Measurements from ENCODE around the gene SLC24A3. TPM values are rescaled to one million over a fixed set of nuclear protein-coding genes. Genes with fewer than 3 reads are reported as not detected.
A peak's percentile ranks its signal among the peaks of the same experiment; 100 is the strongest.

Gene SLC24A3
- total and polyA plus RNA-seq, 5 donors: 0.57 to 1.1 (median 0.76) TPM

DNA sequence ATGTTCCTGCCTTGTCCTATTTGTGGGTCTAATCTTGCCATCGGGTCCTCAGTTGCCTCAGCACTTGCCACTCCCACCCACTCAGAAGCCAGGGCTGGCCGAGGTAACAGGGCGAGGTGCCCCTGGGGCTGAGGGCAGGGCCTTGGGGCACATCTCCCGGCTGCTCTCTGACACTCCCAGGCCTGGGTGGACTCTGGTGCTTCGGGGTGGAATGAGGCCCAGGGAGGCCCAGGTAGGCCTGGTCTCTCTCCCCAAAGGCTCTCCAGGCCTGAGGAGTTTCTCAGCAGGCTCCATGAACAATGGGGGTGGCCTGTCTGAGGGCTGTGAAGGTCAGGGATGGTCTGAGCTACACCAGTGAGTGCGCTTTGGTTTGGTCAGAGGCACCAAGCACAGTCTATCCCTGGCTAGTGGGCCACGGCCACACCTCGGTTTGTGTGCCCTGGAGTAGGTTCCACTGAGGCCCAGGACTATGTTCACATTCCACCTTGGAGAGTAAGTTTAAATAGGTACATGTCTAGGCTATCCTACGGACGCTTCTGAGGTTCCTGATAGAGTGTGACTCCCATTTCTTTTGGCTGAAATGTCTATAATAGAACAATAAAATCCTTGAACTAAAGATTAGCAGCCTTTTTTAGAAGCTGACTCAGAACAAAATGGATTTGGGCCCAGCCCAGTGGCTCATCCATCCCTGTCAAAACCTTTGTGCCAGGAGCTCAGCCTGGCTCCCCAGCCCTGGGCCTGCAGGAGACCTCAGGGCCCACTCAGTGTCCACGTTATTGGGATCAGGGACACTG, 78.8 kb downstream of the SLC24A3 start:
- DNase-seq: no peak
- ATAC-seq: peak in 1 of 2 donors; percentile 31
- WGBS: 82% methylated on average over 11 of the region's 11 CpGs
- no peaks in the 10 kb centered on the region for H3K27me3 ChIP-seq (ENCODE audit: control insufficient read depth, insufficient read depth)
- H3K9me3 ChIP-seq (ENCODE audit: control insufficient read depth, low read length): no peaks in the 10 kb centered on the region
- no peak overlapping the region for H3K27ac ChIP-seq (ENCODE audit: low read length)
- intact Hi-C loops (cut with DNase I): no loop called here
- no peak overlapping the region for H3K4me3 ChIP-seq (ENCODE audit: low read length)
- H3K4me1 ChIP-seq (ENCODE audit: control insufficient read depth, insufficient read depth, low read length): no peaks in the 10 kb centered on the region

GRCh38 chr20:19291818-19292132, 79.3 kb downstream of the SLC24A3 start:
- Histone ChIP-seq H3K4me1 (ENCODE audit: control insufficient read depth, insufficient read depth, low read length) (no peaks in the 10 kb centered on the region), H3K27me3 (ENCODE audit: control insufficient read depth, insufficient read depth) (no peaks in the 10 kb centered on the region), H3K9me3 (ENCODE audit: control insufficient read depth, low read length) (no peaks in the 10 kb centered on the region), H3K27ac (ENCODE audit: low read length) (no peak overlapping the region), H3K4me3 (ENCODE audit: low read length) (no peak overlapping the region)
- no peak for DNase-seq
- intact Hi-C loops (cut with DNase I): no loop called here
- ATAC-seq: no peak
- 95% methylated on average over 2 of the region's 2 CpGs for WGBS

- DNase-seq (no peak), ATAC-seq (no peak)
- WGBS: 88% methylated on average over 7 of the region's 7 CpGs
- Histone ChIP-seq H3K27ac (ENCODE audit: low read length) (no peak overlapping the region), H3K4me1 (ENCODE audit: control insufficient read depth, insufficient read depth, low read length) (no peaks in the 10 kb centered on the region), H3K9me3 (ENCODE audit: control insufficient read depth, low read length) (no peaks in the 10 kb centered on the region), H3K27me3 (ENCODE audit: control insufficient read depth, insufficient read depth) (no peaks in the 10 kb centered on the region), H3K4me3 (ENCODE audit: low read length) (no peak overlapping the region)
- intact Hi-C loops (cut with DNase I): no loop called here
Measured at GRCh38 chr20:19292254-19292653, 79.8 kb downstream of the SLC24A3 start.

- no peak overlapping the region for H3K4me3 ChIP-seq (ENCODE audit: low read length)
- intact Hi-C loops (cut with DNase I): no loop called here
- no peak for ATAC-seq
- WGBS: 74% methylated on average over 2 of the region's 2 CpGs
- H3K27ac ChIP-seq (ENCODE audit: low read length): no peak overlapping the region
- H3K4me1 ChIP-seq (ENCODE audit: control insufficient read depth, insufficient read depth, low read length): no peaks in the 10 kb centered on the region
- H3K9me3 ChIP-seq (ENCODE audit: control insufficient read depth, low read length): no peaks in the 10 kb centered on the region
- H3K27me3 ChIP-seq (ENCODE audit: control insufficient read depth, insufficient read depth): no peaks in the 10 kb centered on the region
- DNase-seq: no peak
Measured at GRCh38 chr20:19295076-19295475, 82.6 kb downstream of the SLC24A3 start.

DNA sequence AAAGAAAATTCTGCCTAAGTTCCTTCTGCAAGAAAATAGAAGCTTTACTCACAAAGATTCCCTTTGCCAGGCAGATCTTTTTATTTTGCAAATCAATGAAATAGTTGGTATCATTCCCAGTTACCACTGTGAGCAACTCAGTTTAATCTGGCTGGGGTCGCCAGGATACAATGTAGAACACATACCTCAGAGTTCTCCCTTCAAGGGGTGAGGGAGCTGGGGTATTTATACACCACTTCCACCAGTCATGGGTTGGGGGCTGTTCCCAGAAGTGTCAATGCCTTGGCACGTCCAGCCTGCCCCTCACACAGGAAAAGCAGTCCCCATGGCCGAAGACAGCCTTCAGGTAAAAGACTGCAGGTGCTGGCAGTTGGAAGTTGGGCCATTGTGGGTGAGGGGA, 86.2 kb downstream of the SLC24A3 start:
- intact Hi-C loops (cut with DNase I): no loop called here
- DNase-seq: no peak

GRCh38 chr20:19300395-19300794, 88.0 kb downstream of the SLC24A3 start:
- Histone ChIP-seq H3K27ac (ENCODE audit: low read length) (no peak overlapping the region), H3K27me3 (ENCODE audit: control insufficient read depth, insufficient read depth) (no peaks in the 10 kb centered on the region), H3K4me1 (ENCODE audit: control insufficient read depth, insufficient read depth, low read length) (no peaks in the 10 kb centered on the region), H3K9me3 (ENCODE audit: control insufficient read depth, low read length) (no peaks in the 10 kb centered on the region), H3K4me3 (ENCODE audit: low read length) (no peak overlapping the region)
- no peak for DNase-seq
- ATAC-seq: no peak
- intact Hi-C loops (cut with DNase I): no loop called here
- WGBS: 77% methylated on average over 6 of the region's 6 CpGs

More for the DNA sequence above, 86.2 kb downstream of the SLC24A3 start:
- Histone ChIP-seq H3K9me3 (ENCODE audit: control insufficient read depth, low read length) (no peaks in the 10 kb centered on the region), H3K27ac (ENCODE audit: low read length) (no peak overlapping the region), H3K4me1 (ENCODE audit: control insufficient read depth, insufficient read depth, low read length) (no peaks in the 10 kb centered on the region), H3K4me3 (ENCODE audit: low read length) (no peak overlapping the region), H3K27me3 (ENCODE audit: control insufficient read depth, insufficient read depth) (no peaks in the 10 kb centered on the region)
- WGBS: 77% methylated on average over 3 of the region's 3 CpGs
- no peak for ATAC-seq

DNA sequence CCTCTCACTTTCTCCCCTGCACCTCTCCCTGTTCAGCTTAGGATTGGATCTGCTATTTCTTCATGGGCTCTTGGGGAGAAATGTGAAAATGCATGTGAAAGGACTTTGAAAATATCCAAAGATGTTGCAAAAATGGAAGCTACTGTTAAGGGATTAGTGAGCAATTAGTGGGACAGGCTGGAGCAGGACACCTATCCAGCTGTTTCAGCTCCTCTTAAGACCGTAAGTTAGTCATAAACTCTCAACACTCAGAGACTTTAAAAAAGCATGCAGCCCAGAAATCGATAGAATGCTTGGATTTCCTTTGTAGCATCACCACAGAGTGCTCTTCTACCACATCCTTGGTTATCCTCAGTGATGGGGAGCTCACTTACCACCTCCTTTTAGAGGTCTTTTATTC, 88.7 kb downstream of the SLC24A3 start:
- Histone ChIP-seq H3K4me3 (ENCODE audit: low read length) (no peak overlapping the region), H3K4me1 (ENCODE audit: control insufficient read depth, insufficient read depth, low read length) (no peaks in the 10 kb centered on the region), H3K27ac (ENCODE audit: low read length) (no peak overlapping the region), H3K27me3 (ENCODE audit: control insufficient read depth, insufficient read depth) (no peaks in the 10 kb centered on the region), H3K9me3 (ENCODE audit: control insufficient read depth, low read length) (no peaks in the 10 kb centered on the region)
- ATAC-seq (no peak), DNase-seq (no peak)
- 80% methylated on average over 2 of the region's 2 CpGs for WGBS
- intact Hi-C loops (cut with DNase I): no loop called here

DNA sequence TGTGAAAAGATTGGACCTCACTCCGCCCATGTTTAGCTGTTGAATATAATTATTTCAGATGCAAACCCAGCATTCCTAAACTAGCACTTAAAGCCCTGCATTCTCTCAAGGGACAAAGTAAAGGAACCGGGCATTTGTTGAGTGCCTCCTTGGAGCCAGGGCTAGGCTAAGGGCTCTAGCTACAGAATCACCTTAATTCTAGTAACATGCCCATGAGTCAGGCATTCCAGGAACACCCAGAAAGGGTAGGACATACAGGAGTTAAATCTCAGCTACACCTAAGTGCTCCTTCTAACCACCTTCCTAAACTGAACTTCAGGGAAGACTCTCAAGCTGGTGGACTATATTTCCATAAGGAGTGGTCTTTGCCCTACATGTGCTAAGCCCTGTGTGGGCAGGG, 89.4 kb downstream of the SLC24A3 start:
- ATAC-seq (no peak), DNase-seq (no peak)
- H3K27ac ChIP-seq (ENCODE audit: low read length): no peak overlapping the region
- no peak overlapping the region for H3K4me3 ChIP-seq (ENCODE audit: low read length)
- intact Hi-C loops (cut with DNase I): no loop called here
- no peaks in the 10 kb centered on the region for H3K9me3 ChIP-seq (ENCODE audit: control insufficient read depth, low read length)
- WGBS: 87% methylated on average over 2 of the region's 2 CpGs
- no peaks in the 10 kb centered on the region for H3K4me1 ChIP-seq (ENCODE audit: control insufficient read depth, insufficient read depth, low read length)
- no peaks in the 10 kb centered on the region for H3K27me3 ChIP-seq (ENCODE audit: control insufficient read depth, insufficient read depth)

- Histone ChIP-seq H3K27ac (ENCODE audit: low read length) (no peak overlapping the region), H3K4me3 (ENCODE audit: low read length) (no peak overlapping the region), H3K27me3 (ENCODE audit: control insufficient read depth, insufficient read depth) (no peaks in the 10 kb centered on the region), H3K9me3 (ENCODE audit: control insufficient read depth, low read length) (no peaks in the 10 kb centered on the region), H3K4me1 (ENCODE audit: control insufficient read depth, insufficient read depth, low read length) (no peaks in the 10 kb centered on the region)
- WGBS: 79% methylated on average over 3 of the region's 3 CpGs
- no peak for ATAC-seq
- DNase-seq: no peak
- intact Hi-C loops (cut with DNase I): no loop called here
Measured at GRCh38 chr20:19302714-19303113, 90.3 kb downstream of the SLC24A3 start.

- no peak overlapping the region for H3K4me3 ChIP-seq (ENCODE audit: low read length)
- WGBS: 69% methylated on average over 5 of the region's 5 CpGs
- ATAC-seq (no peak), DNase-seq (no peak)
- intact Hi-C loops (cut with DNase I): no loop called here
- H3K27ac ChIP-seq (ENCODE audit: low read length): no peak overlapping the region
- H3K9me3 ChIP-seq (ENCODE audit: control insufficient read depth, low read length): no peaks in the 10 kb centered on the region
- H3K4me1 ChIP-seq (ENCODE audit: control insufficient read depth, insufficient read depth, low read length): no peaks in the 10 kb centered on the region
- no peaks in the 10 kb centered on the region for H3K27me3 ChIP-seq (ENCODE audit: control insufficient read depth, insufficient read depth)
Measured at GRCh38 chr20:19304389-19304788, 91.9 kb downstream of the SLC24A3 start.

DNA sequence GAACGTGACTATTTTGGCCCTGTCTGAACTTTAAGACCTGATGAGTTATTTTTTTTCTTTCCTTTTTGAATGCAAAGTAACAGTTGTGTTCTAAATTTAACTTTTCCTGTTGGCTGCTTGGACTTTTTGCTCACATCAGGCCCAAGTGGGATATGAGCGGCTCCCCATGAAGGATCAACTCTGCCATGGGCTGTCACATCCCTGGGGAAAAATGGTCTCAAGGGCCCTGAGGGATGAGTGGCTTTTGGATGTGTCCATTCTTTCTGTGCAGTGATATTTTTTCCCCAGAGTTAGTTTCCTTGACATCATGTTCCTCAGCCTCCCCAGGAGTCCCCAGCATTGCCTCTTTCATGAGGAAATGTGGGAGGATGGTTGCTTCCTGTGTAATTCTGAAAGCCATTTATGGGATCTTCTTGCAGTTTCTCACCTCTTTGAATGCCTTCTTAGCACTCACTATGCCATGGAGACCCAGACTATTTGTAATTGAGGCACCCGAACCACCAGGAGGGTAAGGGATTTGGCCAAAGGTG, 92.5 kb downstream of the SLC24A3 start:
- intact Hi-C loops (cut with DNase I): no loop called here
- 64% methylated on average over 3 of the region's 3 CpGs for WGBS
- DNase-seq: no peak
- Histone ChIP-seq H3K4me3 (ENCODE audit: low read length) (no peak overlapping the region), H3K27me3 (ENCODE audit: control insufficient read depth, insufficient read depth) (no peaks in the 10 kb centered on the region), H3K9me3 (ENCODE audit: control insufficient read depth, low read length) (no peaks in the 10 kb centered on the region), H3K27ac (ENCODE audit: low read length) (no peak overlapping the region), H3K4me1 (ENCODE audit: control insufficient read depth, insufficient read depth, low read length) (no peaks in the 10 kb centered on the region)
- no peak for ATAC-seq

GRCh38 chr20:19308146-19308545, 95.7 kb downstream of the SLC24A3 start:
- Histone ChIP-seq H3K27ac (ENCODE audit: low read length) (no peak overlapping the region), H3K27me3 (ENCODE audit: control insufficient read depth, insufficient read depth) (no peaks in the 10 kb centered on the region), H3K4me3 (ENCODE audit: low read length) (no peak overlapping the region), H3K9me3 (ENCODE audit: control insufficient read depth, low read length) (no peaks in the 10 kb centered on the region), H3K4me1 (ENCODE audit: control insufficient read depth, insufficient read depth, low read length) (no peaks in the 10 kb centered on the region)
- WGBS: 84% methylated on average over 3 of the region's 3 CpGs
- intact Hi-C loops (cut with DNase I): no loop called here
- DNase-seq (no peak), ATAC-seq (no peak)

Data from right cardiac atrium (tissue), 5 donors.